ENCODE measurements around the gene ZNF486.
"Not testable (repeated sequence)": the region's sequence is repeated elsewhere in the genome, so short reads cannot be mapped to it uniquely, and the experiment has no call there.

ZNF486 gene

DNA sequence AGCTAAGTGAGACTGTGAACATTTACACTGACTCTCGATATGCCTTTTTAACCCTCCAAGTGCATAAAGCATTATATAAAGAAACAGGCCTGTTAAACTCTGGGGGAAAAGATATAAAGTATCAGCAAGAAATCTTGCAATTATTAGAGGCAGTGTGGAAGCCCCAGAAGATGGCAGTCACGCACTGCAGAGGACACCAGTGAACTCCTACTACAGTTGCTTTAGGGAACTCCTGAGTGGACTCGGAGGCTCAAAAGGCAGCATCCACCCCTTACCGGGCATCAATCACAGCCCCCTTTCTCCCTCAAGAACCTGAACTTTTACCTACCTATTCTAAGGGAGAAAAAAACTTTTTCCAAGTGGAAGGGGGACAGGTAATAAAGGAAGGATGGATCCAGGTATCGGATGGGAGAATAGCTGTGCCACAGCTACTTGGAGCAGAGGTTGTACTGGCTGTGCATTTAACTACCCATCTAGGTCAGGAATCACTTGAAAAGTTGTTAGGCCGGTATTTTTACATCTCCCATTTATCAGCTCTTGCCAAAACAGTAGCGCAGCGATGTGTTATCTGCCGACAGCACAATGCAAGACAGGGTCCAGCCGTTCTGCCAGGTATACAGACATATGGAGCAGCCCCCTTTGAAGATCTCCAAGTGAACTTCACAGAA lies 80.1 kb downstream of the ZNF486 start:
- Mint-ChIP-seq H3K4me1 (no peaks in the 10 kb centered on the region), H3K27ac (no peak overlapping the region), H3K4me3 (no peak overlapping the region), H3K27me3 (ENCODE audit: low read depth, poor library complexity) (no peaks in the 10 kb centered on the region), H3K9me3 (peaks cover 18% of the 10 kb centered on the region), H3K36me3 (ENCODE audit: low read depth) (no peaks in the 10 kb centered on the region)
- DNase-seq, result peak; percentile 38
- TF ChIP-seq, protein P1, sequence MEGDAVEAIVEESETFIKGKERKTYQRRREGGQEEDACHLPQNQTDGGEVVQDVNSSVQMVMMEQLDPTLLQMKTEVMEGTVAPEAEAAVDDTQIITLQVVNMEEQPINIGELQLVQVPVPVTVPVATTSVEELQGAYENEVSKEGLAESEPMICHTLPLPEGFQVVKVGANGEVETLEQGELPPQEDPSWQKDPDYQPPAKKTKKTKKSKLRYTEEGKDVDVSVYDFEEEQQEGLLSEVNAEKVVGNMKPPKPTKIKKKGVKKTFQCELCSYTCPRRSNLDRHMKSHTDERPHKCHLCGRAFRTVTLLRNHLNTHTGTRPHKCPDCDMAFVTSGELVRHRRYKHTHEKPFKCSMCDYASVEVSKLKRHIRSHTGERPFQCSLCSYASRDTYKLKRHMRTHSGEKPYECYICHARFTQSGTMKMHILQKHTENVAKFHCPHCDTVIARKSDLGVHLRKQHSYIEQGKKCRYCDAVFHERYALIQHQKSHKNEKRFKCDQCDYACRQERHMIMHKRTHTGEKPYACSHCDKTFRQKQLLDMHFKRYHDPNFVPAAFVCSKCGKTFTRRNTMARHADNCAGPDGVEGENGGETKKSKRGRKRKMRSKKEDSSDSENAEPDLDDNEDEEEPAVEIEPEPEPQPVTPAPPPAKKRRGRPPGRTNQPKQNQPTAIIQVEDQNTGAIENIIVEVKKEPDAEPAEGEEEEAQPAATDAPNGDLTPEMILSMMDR (IDR thresholded peaks at IDR 0.05), result peak; percentile 56

DNA sequence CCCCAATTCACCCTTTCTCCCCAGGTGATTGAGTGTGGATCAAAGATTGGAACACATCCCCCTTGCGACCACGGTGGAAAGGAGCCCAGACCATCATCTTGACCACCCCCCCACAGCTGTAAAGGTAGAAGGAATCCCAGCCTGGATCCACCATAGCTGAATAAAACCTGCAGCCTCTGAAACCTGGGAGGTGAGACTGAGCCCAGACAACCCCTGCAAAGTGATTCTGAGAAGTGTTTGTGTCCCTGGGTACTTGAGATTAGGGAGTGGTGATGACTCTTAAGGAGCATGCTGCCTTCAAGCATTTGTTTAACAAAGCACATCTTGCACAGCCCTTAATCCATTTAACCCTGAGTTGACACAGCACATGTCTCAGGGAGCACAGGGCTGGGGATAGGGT lies 81.2 kb downstream of the ZNF486 start:
- H3K36me3 Mint-ChIP-seq (ENCODE audit: low read depth); DNase-seq; H3K4me1 Mint-ChIP-seq; H3K27me3 Mint-ChIP-seq (ENCODE audit: low read depth, poor library complexity); H3K27ac Mint-ChIP-seq; H3K4me3 Mint-ChIP-seq: not testable (repeated sequence)
- H3K9me3 Mint-ChIP-seq, result peaks cover 13% of the 10 kb centered on the region

Data from nephron progenitor cell (in vitro differentiated cells).